Stimulated activated naive CD8-positive, alpha-beta T cell treated with anti-CD3 and anti-CD28 coated beads, Interleukin-15, amount 100 ng/mL, for 72 hours (primary cell): ENCODE results near the gene KCNQ1.

ENCODE experiments used
- ATAC-seq: fragments of 150-1000 bp; cut with Tn5 transposase; 2 replicates; pipeline ENCODE4 v1.10.0; 2021; ENCODE audit warnings: mild to moderate bottlenecking, moderate library complexity
- DNase-seq, 2 donors: peaks; one replicate each; pipeline ENCODE4 v3.0.0; 2021 to 2022
- H3K27ac Mint-ChIP-seq, 2 donors: one replicate each; pipeline ENCODE4 v1.8.0; 2022; ENCODE audit warnings: mild to moderate bottlenecking in 2 of 2, mixed read lengths in 2 of 2, moderate library complexity in 2 of 2
- H3K27me3 Mint-ChIP-seq: one replicate; pipeline ENCODE4 v1.8.0; 2022; ENCODE audit warnings: mixed read lengths
- H3K4me1 Mint-ChIP-seq: one replicate; pipeline ENCODE4 v1.8.0; 2022; ENCODE audit warnings: mild to moderate bottlenecking, mixed read lengths
- H3K4me3 Mint-ChIP-seq, 2 donors: one replicate each; pipeline ENCODE4 v1.8.0; 2022; ENCODE audit warnings: mild to moderate bottlenecking in 2 of 2, mixed read lengths in 2 of 2, moderate library complexity in 1 of 2
- H3K9me3 Mint-ChIP-seq, 2 donors: one replicate each; pipeline ENCODE4 v1.8.0; 2022; ENCODE audit warnings: mixed read lengths in 2 of 2

Gene KCNQ1

GRCh38 chr11:2656859-2657258 lies 212.1 kb downstream of the KCNQ1 start:
- no peak overlapping the region for H3K27ac Mint-ChIP-seq
- no peak for DNase-seq
- H3K27me3 Mint-ChIP-seq = no peaks in the 10 kb centered on the region
- no peak for ATAC-seq
- no peaks in the 10 kb centered on the region for H3K9me3 Mint-ChIP-seq
- H3K4me1 Mint-ChIP-seq = peaks cover 14% of the 10 kb centered on the region
- no peak overlapping the region for H3K4me3 Mint-ChIP-seq

DNA sequence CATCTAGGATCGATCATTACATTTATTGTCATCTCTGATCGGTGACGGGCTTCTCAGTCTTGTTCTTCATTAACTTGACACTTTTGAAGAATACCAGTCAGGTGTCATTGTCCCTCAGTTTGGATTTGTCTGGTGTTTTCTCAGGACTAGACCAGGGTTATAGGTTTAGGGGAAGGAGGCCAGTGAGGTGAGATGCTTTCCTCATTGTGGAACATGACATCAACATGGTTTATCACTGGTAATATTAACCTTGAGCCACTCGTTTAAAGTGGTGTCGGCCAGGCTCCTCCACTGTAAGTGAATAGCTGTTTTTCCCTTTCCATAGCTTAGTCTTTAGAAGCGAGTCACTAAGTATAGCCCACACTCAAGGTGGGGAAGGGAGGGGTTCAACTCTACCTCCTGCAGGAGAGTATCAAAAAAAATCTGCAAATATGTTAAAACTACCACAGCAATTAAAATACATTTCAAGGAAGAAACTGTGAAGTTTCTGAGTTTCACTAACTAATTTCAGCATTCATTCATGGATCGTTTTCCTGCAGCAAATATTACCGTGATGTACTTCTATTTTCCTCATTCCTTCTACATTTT lies 213.0 kb downstream of the KCNQ1 start:
- ATAC-seq (no peak), DNase-seq (no peak)
- H3K9me3 Mint-ChIP-seq = no peaks in the 10 kb centered on the region
- no peak overlapping the region for H3K4me3 Mint-ChIP-seq
- H3K27me3 Mint-ChIP-seq = no peaks in the 10 kb centered on the region
- peaks cover 14% of the 10 kb centered on the region for H3K4me1 Mint-ChIP-seq
- H3K27ac Mint-ChIP-seq = no peak overlapping the region

- Mint-ChIP-seq H3K4me1 (peaks cover 14% of the 10 kb centered on the region), H3K9me3 (no peaks in the 10 kb centered on the region), H3K27me3 (no peaks in the 10 kb centered on the region), H3K27ac (no peak overlapping the region), H3K4me3 (no peak overlapping the region)
- ATAC-seq (no peak), DNase-seq (no peak)
These were observed 215.6 kb downstream of the KCNQ1 start for GRCh38 chr11:2660357-2660939.

DNA sequence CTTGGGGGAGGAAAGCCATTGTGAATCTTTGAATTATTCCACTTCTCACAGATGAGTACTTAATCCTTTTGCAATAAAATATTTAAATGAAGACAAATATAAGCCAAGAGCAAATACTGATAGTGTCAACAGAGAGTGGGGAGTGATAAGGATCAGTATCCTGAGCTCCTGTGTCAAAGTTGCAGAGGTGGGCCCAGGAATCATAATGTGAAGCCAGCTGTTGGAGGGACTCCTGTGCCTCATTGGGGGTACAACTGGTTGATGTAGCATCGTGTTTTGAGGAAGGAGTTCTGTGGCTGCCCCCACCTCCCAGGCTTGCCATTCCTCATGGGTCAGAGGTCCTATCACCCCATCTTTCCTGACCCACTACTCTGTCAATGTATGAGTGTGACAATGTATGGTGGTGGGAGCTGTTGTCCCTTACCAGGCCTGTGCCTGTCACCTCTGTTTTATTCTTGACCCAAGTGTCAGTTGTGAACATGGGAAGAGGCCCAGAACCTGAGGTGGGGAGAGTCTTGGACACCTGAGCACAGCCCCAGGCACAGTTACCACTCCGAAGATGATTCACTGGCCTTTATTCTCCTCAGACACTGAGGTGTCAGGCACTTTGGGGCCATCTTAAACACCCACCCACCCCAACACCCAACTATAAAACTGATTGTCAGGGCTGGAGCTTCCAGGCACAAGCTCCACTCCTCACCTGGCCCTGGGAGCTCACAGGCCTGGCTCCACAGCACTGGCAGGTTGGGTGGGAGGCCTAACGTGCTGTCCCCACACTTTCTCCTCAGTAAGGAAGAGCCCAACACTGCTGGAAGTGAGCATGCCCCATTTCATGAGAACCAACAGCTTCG lies 216.6 kb downstream of the KCNQ1 start:
- ATAC-seq = no peak
- H3K4me3 Mint-ChIP-seq = no peak overlapping the region
- H3K9me3 Mint-ChIP-seq = no peaks in the 10 kb centered on the region
- H3K27ac Mint-ChIP-seq = peak overlapping the region in 1 of 2 donors; percentile 90
- no peak for DNase-seq
- no peaks in the 10 kb centered on the region for H3K27me3 Mint-ChIP-seq
- H3K4me1 Mint-ChIP-seq = peaks cover 6% of the 10 kb centered on the region

DNA sequence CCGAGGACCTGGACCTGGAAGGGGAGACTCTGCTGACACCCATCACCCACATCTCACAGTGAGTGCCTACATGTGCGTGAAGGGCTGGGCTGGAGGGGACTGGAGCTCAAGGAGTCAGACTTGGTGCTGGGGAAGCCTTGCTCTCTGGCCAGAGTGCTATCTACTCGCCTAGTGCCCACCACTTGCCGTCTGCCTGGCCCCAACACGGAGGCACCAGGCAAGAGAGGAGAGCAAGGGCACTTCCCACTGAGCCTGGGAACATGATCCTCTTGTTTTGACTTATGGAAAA lies 217.2 kb downstream of the KCNQ1 start:
- DNase-seq = no peak
- Mint-ChIP-seq H3K9me3 (no peaks in the 10 kb centered on the region), H3K4me3 (no peak overlapping the region), H3K4me1 (peaks cover under 1% of the 10 kb centered on the region), H3K27ac (no peak overlapping the region), H3K27me3 (no peaks in the 10 kb centered on the region)
- no peak for ATAC-seq

DNA sequence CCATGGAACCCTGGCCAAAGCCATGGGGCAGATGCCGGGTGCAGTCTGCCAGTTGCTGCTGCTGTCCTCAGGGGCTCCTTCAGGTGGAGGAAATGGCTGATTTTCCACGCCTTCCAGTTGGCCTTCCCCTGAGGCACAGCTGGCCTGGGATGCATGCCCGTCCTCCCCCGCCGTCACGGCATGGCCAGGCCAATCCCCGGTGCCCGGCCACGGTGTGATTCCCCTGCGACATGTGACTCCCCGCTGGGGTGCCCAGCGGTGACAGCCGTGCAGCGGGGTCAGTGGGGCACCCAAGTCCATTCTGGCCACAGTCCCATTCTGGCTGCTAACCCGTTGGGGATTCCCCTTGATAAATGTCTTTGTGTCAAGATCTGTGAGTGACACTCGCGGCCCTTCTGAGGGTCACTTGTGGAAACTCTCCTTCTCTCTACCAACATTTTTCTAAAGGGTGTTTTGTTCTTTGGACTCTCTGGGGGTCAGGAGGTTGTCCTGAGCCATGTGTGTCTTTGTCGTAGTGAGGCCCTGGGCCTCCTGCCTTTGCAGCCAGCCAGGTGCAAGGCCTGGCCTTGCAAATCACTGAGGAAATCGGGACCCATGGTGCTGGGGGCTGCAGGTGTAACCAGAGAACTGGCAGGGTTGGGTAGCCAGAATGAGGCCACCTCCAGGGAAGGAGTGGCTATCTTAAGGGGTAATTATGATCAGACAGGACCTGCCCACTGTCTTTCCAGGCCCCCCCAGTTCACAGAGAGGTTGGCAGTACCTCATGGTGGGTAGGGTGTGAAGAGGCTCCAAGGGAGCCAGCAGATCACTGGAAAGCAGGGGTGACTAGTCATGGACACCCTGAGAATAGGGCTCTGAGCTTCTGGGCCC lies 217.9 kb downstream of the KCNQ1 start:
- no peaks in the 10 kb centered on the region for H3K27me3 Mint-ChIP-seq
- no peaks in the 10 kb centered on the region for H3K4me1 Mint-ChIP-seq
- H3K4me3 Mint-ChIP-seq = no peak overlapping the region
- DNase-seq (no peak), ATAC-seq (no peak)
- no peak overlapping the region for H3K27ac Mint-ChIP-seq
- no peaks in the 10 kb centered on the region for H3K9me3 Mint-ChIP-seq

DNA sequence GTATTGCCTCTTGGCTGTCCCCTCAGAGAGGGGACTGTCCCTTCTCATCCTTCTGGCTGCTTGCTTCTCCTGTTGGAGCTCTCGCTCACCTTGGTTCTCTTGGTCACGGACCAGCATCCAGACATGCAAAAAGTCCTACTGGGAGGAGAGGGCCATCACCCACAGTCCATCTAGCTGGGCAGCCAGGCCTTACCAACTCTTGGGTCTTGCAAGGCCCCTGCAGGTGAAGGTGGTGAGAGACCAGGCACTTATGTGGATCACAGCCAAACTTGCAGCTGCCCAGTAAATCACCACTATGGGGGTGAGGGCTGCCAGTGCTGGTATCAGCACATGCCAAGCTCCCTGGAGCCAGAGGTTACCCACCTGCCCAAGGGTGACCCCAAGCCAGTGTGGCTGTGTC lies 218.7 kb downstream of the KCNQ1 start:
- DNase-seq (no peak), ATAC-seq (no peak)
- Mint-ChIP-seq H3K4me3 (no peak overlapping the region), H3K9me3 (no peaks in the 10 kb centered on the region), H3K4me1 (no peaks in the 10 kb centered on the region), H3K27ac (peak overlapping the region in 1 of 2 donors; percentile 7), H3K27me3 (no peaks in the 10 kb centered on the region)

GRCh38 chr11:2663915-2664314 lies 219.1 kb downstream of the KCNQ1 start:
- Mint-ChIP-seq H3K9me3 (no peaks in the 10 kb centered on the region), H3K4me3 (no peak overlapping the region), H3K4me1 (no peaks in the 10 kb centered on the region), H3K27ac (peak overlapping the region in 1 of 2 donors; percentile 72), H3K27me3 (no peaks in the 10 kb centered on the region)
- ATAC-seq (no peak), DNase-seq (no peak)

DNA sequence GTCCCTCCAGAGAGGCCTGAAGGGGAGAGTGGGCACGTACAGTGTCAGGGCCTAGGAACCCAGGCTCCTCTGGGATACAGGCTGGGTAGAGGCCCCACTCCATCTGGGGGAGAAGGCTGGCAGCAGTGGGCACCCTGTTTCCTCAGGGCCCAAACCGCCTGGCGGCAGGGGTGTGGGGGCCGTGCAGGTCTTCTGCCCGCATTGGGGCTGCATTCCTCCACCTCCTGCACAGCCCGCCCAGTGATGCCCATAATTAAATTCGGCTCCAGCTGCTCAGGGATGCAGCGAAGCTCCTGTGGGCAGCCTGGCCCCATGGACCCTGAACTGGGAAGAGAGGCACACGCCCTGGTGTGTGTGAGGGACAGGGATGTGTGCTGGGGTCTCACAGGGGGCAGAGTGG lies 219.6 kb downstream of the KCNQ1 start:
- DNase-seq = no peak
- Mint-ChIP-seq H3K9me3 (no peaks in the 10 kb centered on the region), H3K4me1 (no peaks in the 10 kb centered on the region), H3K27ac (no peak overlapping the region), H3K4me3 (no peak overlapping the region), H3K27me3 (no peaks in the 10 kb centered on the region)
- ATAC-seq = no peak

DNA sequence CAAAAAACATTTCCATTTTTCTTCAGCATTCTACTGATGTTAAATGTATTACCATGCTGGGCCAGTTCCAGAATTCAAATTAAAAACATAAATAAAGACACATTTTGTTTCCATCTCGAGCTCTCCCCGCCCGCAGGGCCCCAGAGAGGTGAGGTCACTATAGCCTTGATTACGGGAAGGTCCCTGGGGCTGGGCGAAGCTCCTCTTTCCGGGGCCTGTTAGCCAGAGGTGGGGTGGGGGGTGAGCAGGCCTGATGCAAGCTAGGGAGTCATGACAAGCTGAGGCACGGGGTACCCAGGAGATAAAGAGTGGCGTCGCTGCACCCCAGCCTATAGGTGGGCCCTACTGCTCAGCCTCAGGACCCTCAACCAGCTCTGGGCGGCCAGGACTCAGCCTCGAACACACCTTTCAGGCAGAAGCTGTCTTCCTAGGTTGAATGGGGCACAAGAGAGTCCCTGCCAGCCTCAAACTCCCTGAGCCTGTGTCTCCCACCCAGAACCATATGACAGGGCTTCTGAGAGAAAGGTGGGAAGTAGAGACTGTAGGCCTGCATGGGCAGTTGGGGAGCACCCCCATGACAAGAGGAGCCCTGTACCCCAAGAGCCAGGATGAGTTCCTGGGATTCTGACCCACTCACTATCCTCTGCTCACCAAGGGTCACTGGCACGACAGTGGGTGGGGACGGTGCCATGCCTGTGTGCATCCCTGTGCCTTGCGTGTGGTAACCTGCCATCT lies 220.2 kb downstream of the KCNQ1 start:
- ATAC-seq = no peak
- Mint-ChIP-seq H3K4me1 (no peaks in the 10 kb centered on the region), H3K4me3 (no peak overlapping the region), H3K9me3 (no peaks in the 10 kb centered on the region), H3K27ac (peak overlapping the region in 1 of 2 donors; percentile 7), H3K27me3 (no peaks in the 10 kb centered on the region)
- no peak for DNase-seq

DNA sequence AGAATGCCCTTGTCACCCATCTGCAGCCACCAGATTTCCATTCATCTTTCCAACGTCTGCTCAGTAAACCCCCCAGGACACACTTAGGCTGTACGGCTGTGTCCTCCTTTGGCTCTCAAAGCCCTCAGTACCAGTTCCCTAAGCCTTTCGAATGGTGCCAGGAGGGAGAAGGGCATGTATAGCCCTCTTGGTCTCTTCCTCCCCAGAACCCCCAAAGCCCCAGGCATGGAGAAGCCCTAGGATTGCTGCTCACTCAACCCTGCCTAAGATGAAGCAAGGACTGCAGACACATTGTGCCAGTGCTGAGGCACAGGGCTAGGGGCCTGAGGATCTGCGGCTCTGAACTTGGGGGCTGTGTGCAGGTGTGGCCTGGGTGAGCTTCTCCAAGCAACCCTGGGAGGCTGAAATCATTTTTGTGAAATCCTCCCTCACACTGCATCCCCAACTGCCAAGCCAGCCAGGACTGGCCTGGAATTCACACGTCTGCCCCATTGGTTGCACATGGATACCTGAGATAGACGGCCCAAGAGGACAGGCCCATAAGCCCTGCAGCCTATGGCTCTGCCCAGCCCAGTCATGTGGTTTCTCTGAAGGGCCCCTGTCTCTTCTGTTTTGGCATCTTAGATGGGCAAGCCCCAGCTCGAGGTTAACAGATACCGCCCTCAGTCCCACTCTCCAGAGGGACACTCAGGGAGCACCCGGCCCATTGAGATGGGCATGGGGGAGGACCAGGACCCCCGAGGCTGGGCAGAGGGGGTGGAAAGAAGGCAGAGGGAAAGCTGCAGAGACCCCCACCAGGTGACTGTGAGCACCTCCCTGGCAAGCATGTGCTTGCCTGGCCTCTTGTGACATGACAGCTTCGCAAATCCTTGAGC lies 221.0 kb downstream of the KCNQ1 start:
- H3K27me3 Mint-ChIP-seq = no peaks in the 10 kb centered on the region
- peak overlapping the region in 1 of 2 donors; percentile 20 for H3K27ac Mint-ChIP-seq
- no peak overlapping the region for H3K4me3 Mint-ChIP-seq
- H3K9me3 Mint-ChIP-seq = no peaks in the 10 kb centered on the region
- no peak for DNase-seq
- no peaks in the 10 kb centered on the region for H3K4me1 Mint-ChIP-seq
- no peak for ATAC-seq

- H3K4me1 Mint-ChIP-seq = no peaks in the 10 kb centered on the region
- DNase-seq (no peak), ATAC-seq (no peak)
- H3K27me3 Mint-ChIP-seq = no peaks in the 10 kb centered on the region
- H3K4me3 Mint-ChIP-seq = no peak overlapping the region
- no peak overlapping the region for H3K27ac Mint-ChIP-seq
- no peaks in the 10 kb centered on the region for H3K9me3 Mint-ChIP-seq
These were observed 221.6 kb downstream of the KCNQ1 start for GRCh38 chr11:2666401-2666741.

- DNase-seq (no peak), ATAC-seq (no peak)
- Mint-ChIP-seq H3K27ac (no peak overlapping the region), H3K4me1 (no peaks in the 10 kb centered on the region), H3K4me3 (no peak overlapping the region), H3K27me3 (no peaks in the 10 kb centered on the region), H3K9me3 (no peaks in the 10 kb centered on the region)
These were observed 222.2 kb downstream of the KCNQ1 start for GRCh38 chr11:2666828-2667570.

GRCh38 chr11:2667940-2668339 lies 223.1 kb downstream of the KCNQ1 start:
- no peak for ATAC-seq
- Mint-ChIP-seq H3K27me3 (no peaks in the 10 kb centered on the region), H3K9me3 (no peaks in the 10 kb centered on the region), H3K27ac (no peak overlapping the region), H3K4me1 (no peaks in the 10 kb centered on the region), H3K4me3 (no peak overlapping the region)
- no peak for DNase-seq
